A549 (cell line): ENCODE measurements around the gene SEC14L5.

Source experiments
- CEBPB ChIP-seq, 2 experiments: fragments of >200 bp in 1 of 2; sonication (Bioruptor Twin) in 1 of 2; formaldehyde crosslinking in 1 of 2; IDR thresholded peaks; 2 replicates each; pipeline ENCODE4 v1.6.1; 2012 to 2016
- EP300 ChIP-seq, 2 experiments: fragments of >200 bp; sonication (Bioruptor Twin); formaldehyde crosslinking; IDR thresholded peaks; 2 replicates in 1 of 2; 3 replicates in 1 of 2; pipeline ENCODE4 v1.6.1; 2016 to 2017
- FOSL2 ChIP-seq, 2 experiments: fragments of 450-650 bp in 1 of 2; fragments of >200 bp in 1 of 2; sonication (Bioruptor Twin) in 1 of 2; formaldehyde crosslinking; IDR thresholded peaks; 2 replicates each; pipeline versions ENCODE4 v1.5.0 to v1.6.1; 2016 to 2020; ENCODE audit warnings: mild to moderate bottlenecking in 1 of 2, moderate library complexity in 1 of 2
- POLR2A ChIP-seq: IDR thresholded peaks from 2 replicates; pipeline ENCODE4 v1.6.1; 2012; ENCODE audit warnings: mild to moderate bottlenecking, low read length
- ZNF302 ChIP-seq: fragments of 250-450 bp; sonication (Bioruptor Pico); IDR thresholded peaks from 2 replicates; pipeline ENCODE4 v1.9.0; 2021; ENCODE audit warnings: inconsistent platforms, mild to moderate bottlenecking, moderate library complexity
- TF ChIP-seq, protein P1 (sequence below): fragments of >200 bp; sonication (Bioruptor Twin); formaldehyde crosslinking; IDR thresholded peaks from 3 replicates; pipeline ENCODE4 v1.5.1; 2016
- TF ChIP-seq, protein P2 (sequence below): fragments of >200 bp; sonication (Bioruptor Twin); formaldehyde crosslinking; IDR thresholded peaks from 3 replicates; pipeline ENCODE4 v1.6.1; 2016

DNA sequence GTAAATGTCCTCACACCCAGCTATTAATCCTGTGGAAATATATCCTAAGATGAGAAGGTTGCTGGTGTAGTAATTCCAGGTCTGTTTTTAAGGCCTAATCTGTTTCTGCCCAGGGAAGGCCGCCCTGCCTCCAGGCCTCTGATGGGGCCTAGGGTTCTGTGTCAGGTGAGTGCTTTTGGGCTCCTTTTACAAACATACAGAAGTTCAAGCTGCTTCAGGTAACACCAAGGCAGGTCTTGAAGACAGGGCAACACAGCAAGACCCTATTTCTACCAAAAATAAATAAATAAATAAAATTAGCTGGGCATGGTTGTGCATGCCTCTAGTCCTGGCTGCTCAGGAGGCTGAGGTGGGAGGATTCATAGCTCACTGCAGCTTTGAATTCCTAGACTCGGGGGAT, 30.5 kb upstream of the SEC14L5 start:
- TF ChIP-seq, protein P1, sequence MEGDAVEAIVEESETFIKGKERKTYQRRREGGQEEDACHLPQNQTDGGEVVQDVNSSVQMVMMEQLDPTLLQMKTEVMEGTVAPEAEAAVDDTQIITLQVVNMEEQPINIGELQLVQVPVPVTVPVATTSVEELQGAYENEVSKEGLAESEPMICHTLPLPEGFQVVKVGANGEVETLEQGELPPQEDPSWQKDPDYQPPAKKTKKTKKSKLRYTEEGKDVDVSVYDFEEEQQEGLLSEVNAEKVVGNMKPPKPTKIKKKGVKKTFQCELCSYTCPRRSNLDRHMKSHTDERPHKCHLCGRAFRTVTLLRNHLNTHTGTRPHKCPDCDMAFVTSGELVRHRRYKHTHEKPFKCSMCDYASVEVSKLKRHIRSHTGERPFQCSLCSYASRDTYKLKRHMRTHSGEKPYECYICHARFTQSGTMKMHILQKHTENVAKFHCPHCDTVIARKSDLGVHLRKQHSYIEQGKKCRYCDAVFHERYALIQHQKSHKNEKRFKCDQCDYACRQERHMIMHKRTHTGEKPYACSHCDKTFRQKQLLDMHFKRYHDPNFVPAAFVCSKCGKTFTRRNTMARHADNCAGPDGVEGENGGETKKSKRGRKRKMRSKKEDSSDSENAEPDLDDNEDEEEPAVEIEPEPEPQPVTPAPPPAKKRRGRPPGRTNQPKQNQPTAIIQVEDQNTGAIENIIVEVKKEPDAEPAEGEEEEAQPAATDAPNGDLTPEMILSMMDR: no peak
- TF ChIP-seq FOSL2 (IDR thresholded peaks at IDR 0.05) (no peak), FOSL2 (CRISPR knock-in tag; IDR thresholded peaks at IDR 0.05) (no peak), EP300 (IDR thresholded peaks at IDR 0.05) (no peak), CEBPB (IDR thresholded peaks at IDR 0.05) (no peak), POLR2A (no peak), ZNF302 (CRISPR knock-in tag) (no peak)
- TF ChIP-seq, protein P2, sequence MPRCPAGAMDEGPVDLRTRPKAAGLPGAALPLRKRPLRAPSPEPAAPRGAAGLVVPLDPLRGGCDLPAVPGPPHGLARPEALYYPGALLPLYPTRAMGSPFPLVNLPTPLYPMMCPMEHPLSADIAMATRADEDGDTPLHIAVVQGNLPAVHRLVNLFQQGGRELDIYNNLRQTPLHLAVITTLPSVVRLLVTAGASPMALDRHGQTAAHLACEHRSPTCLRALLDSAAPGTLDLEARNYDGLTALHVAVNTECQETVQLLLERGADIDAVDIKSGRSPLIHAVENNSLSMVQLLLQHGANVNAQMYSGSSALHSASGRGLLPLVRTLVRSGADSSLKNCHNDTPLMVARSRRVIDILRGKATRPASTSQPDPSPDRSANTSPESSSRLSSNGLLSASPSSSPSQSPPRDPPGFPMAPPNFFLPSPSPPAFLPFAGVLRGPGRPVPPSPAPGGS: no peak
